ENCODE results near the gene WDR64.

Gene WDR64

GRCh38 chr1:241652012-241652411, at the start of gene WDR64:
Gene WDR64 (plus strand): TSS chr1:241652281. CDS start chr1:241652485, 204 bp downstream.
- DNase-seq, result no peak

GRCh38 chr1:241603731-241604245, 48.3 kb upstream of the WDR64 start:
- no peak for DNase-seq

- DNase-seq, result no peak
Observed at GRCh38 chr1:241605146-241605805, 46.8 kb upstream of the WDR64 start.

GRCh38 chr1:241606544-241606943, 45.5 kb upstream of the WDR64 start:
- no peak for DNase-seq

GRCh38 chr1:241607497-241607896, 44.6 kb upstream of the WDR64 start:
- DNase-seq, result no peak

- DNase-seq, result no peak
Observed at GRCh38 chr1:241608379-241609033, 43.6 kb upstream of the WDR64 start.

GRCh38 chr1:241610056-241610815, 41.8 kb upstream of the WDR64 start:
- DNase-seq, result no peak

GRCh38 chr1:241611063-241611462, 41.0 kb upstream of the WDR64 start:
- DNase-seq, result no peak

- DNase-seq, result no peak
Observed at GRCh38 chr1:241611736-241612135, 40.3 kb upstream of the WDR64 start.

- DNase-seq, result no peak
Observed at GRCh38 chr1:241612533-241613477, 39.3 kb upstream of the WDR64 start.

GRCh38 chr1:241614144-241614543, 37.9 kb upstream of the WDR64 start:
- no peak for DNase-seq

- DNase-seq, result no peak
Observed at GRCh38 chr1:241614572-241614971, 37.5 kb upstream of the WDR64 start.

GRCh38 chr1:241615043-241615974, 36.8 kb upstream of the WDR64 start:
- no peak for DNase-seq

- no peak for DNase-seq
Observed at GRCh38 chr1:241617426-241617825, 34.7 kb upstream of the WDR64 start.

- DNase-seq, result no peak
Observed at GRCh38 chr1:241622669-241623068, 29.4 kb upstream of the WDR64 start.

- no peak for DNase-seq
Observed at GRCh38 chr1:241624935-241625334, 27.1 kb upstream of the WDR64 start.

GRCh38 chr1:241627453-241628259, 24.4 kb upstream of the WDR64 start:
- DNase-seq, result no peak

GRCh38 chr1:241630005-241630404, 22.1 kb upstream of the WDR64 start:
- no peak for DNase-seq

- no peak for DNase-seq
Observed at GRCh38 chr1:241630476-241630875, 21.6 kb upstream of the WDR64 start.

GRCh38 chr1:241630899-241631298, 21.2 kb upstream of the WDR64 start:
- DNase-seq, result no peak

GRCh38 chr1:241631674-241632073, 20.4 kb upstream of the WDR64 start:
- no peak for DNase-seq
